ENCODE data around the gene RNF212.

The RNF212 gene

GRCh38 chr4:1036095-1036494, 77.3 kb downstream of the RNF212 start:
- DNase-seq (ENCODE audit: low read depth) = no peak

- DNase-seq (ENCODE audit: low read depth) = no peak
These were observed 77.9 kb downstream of the RNF212 start for GRCh38 chr4:1035510-1035909.

- peak; percentile 79 for DNase-seq (ENCODE audit: low read depth)
These were observed 79.4 kb downstream of the RNF212 start for GRCh38 chr4:1033840-1034551.

GRCh38 chr4:1032861-1033260, 80.5 kb downstream of the RNF212 start:
- no peak for DNase-seq (ENCODE audit: low read depth)

- DNase-seq (ENCODE audit: low read depth) = no peak
These were observed 81.2 kb downstream of the RNF212 start for GRCh38 chr4:1031956-1032795.

- DNase-seq (ENCODE audit: low read depth) = no peak
These were observed 82.0 kb downstream of the RNF212 start for GRCh38 chr4:1031346-1031745.

GRCh38 chr4:1030559-1030958, 82.8 kb downstream of the RNF212 start:
- DNase-seq (ENCODE audit: low read depth) = no peak

GRCh38 chr4:1030031-1030430, 83.3 kb downstream of the RNF212 start:
- no peak for DNase-seq (ENCODE audit: low read depth)

GRCh38 chr4:1029529-1029928, 83.8 kb downstream of the RNF212 start:
- DNase-seq (ENCODE audit: low read depth) = no peak

GRCh38 chr4:1028574-1029220, 84.7 kb downstream of the RNF212 start:
- no peak for DNase-seq (ENCODE audit: low read depth)

GRCh38 chr4:1027915-1028238, 85.5 kb downstream of the RNF212 start:
- DNase-seq (ENCODE audit: low read depth) = peak; percentile 16

GRCh38 chr4:1027219-1027914, 86.0 kb downstream of the RNF212 start:
- no peak for DNase-seq (ENCODE audit: low read depth)

- no peak for DNase-seq (ENCODE audit: low read depth)
These were observed 87.2 kb downstream of the RNF212 start for GRCh38 chr4:1026115-1026514.

- DNase-seq (ENCODE audit: low read depth) = no peak
These were observed 88.3 kb downstream of the RNF212 start for GRCh38 chr4:1024882-1025545.

- no peak for DNase-seq (ENCODE audit: low read depth)
These were observed 89.2 kb downstream of the RNF212 start for GRCh38 chr4:1023895-1024740.

GRCh38 chr4:1023075-1023640, 90.2 kb downstream of the RNF212 start:
- no peak for DNase-seq (ENCODE audit: low read depth)

GRCh38 chr4:1022739-1023066, 90.7 kb downstream of the RNF212 start:
- no peak for DNase-seq (ENCODE audit: low read depth)

GRCh38 chr4:1022051-1022738, 91.2 kb downstream of the RNF212 start:
- no peak for DNase-seq (ENCODE audit: low read depth)
